Stimulated activated memory B cell treated with anti-CD40 and anti-IgM and Interleukin-4, amounts not matched to agents 10 μg/mL and 1 μg/mL and 100 μg/mL, for 72 hours (primary cell): ENCODE data around the gene NDUFA6.
A peak's percentile ranks its signal among the peaks of the same experiment; 100 is the strongest.
"Not testable (repeated sequence)": the region's sequence is repeated elsewhere in the genome, so short reads cannot be mapped to it uniquely, and the experiment has no call there.

ENCODE experiments used
- ATAC-seq: fragments of 150-1000 bp; cut with Tn5 transposase; 2 replicates; pipeline ENCODE4 v1.10.0; 2021
- H3K27ac Mint-ChIP-seq: one replicate; pipeline ENCODE4 v1.8.0; 2022; ENCODE audit warnings: mild to moderate bottlenecking, mixed read lengths
- H3K27me3 Mint-ChIP-seq: one replicate; pipeline ENCODE4 v1.8.0; 2022; ENCODE audit warnings: mixed read lengths
- H3K36me3 Mint-ChIP-seq: one replicate; pipeline ENCODE4 v1.8.0; 2022; ENCODE audit warnings: mixed read lengths
- H3K4me1 Mint-ChIP-seq: one replicate; pipeline ENCODE4 v1.8.0; 2022; ENCODE audit warnings: mixed read lengths
- H3K4me3 Mint-ChIP-seq: one replicate; pipeline ENCODE4 v1.8.0; 2022; ENCODE audit warnings: mild to moderate bottlenecking, moderate library complexity, mixed read lengths
- H3K9me3 Mint-ChIP-seq: one replicate; pipeline ENCODE4 v1.8.0; 2022; ENCODE audit warnings: mixed read lengths

Gene NDUFA6

DNA sequence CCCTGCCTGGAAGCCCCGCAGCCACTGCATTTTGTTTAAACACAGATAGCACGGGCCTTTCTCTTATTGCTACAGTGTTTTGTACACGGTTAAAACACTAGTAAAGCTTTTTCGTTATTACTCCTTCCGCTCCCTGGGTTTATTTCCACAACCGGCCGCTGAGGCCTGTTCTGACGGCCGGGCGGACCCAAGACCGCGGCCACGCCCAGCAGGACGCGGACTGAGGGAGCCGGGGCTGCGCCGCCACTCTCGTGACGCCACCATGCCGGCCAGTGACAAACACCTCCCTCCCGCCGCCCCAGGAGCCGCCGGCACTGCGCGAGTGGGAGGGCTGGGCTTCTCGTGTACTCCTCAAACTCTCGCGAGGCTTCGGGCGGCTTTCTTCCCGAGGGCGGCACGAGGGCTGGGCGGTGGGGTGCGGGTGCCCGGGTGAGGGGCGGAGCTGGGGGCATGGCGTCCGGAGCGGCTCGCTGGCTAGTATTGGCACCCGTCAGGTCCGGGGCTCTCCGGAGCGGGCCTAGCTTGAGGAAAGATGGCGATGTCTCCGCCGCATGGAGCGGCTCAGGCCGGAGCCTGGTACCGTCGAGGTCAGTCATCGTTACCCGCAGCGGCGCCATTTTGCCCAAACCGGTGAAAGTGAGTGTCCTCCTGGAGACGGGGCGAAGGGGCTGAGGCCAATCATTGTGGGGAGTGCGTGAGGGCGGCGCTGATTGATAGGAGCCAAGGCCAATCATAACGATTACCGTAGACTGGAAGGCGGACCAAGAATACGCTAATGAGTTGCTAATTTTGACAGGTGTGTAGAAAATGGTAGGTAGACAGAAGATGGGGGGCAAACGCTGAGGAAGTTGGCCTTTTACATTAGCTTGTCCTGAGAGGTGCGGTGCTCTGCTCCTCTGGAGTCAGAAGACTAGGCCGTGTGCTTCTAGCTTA, 11.0 kb downstream of the NDUFA6 start, which contains the start of gene SMDT1:
Gene SMDT1, plus strand, starts transcription at position 382 of the 933 bp plus-strand sequence. Its CDS starts 69 bp downstream, at position 451.
- ATAC-seq, result peak; percentile 96
- H3K4me1 Mint-ChIP-seq, result peaks cover 40% of the 10 kb centered on the region

DNA sequence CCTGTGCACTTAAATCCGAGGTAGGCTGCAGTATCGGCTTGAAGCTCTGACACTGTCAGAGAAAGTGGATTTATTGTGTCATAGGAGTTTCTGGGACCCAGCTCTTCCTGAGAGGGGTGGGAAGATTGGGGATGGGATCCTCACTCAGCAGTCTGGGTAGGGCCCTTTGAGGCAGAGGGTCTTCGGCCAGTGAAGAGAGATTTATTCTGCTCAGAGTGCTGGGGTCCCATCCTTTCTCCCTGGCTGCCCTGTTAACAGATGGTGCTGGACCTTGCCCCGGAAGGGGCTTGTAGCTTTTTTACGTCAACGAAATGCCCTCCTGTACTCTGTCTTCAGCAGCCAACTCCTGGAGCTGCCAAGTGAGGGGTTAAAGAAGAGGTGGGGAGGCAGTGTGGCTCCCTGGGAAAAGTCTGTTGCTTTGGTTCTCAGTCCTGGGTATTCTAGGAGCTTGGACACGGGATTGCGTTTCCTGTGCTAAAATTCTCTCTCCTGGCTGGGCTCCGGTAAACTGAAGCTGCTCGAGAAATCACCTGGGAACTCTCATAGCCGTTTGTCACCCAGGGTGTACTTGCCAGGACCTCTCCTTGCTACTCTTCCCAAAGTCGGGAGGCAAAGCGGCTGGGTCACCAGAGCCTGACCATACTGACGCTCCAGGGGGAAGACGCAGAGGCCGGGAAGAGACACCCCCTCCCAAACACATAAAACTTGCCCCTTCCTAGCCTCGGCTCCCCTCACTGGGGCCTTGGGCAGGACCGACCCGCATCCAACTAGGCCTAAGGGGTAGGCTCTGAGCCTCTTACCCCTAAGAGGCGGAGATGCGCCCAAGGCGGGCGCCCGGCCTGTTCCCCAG, 11.9 kb downstream of the NDUFA6 start:
- H3K4me3 Mint-ChIP-seq, result peak overlapping the region; percentile 91
- no peaks in the 10 kb centered on the region for H3K9me3 Mint-ChIP-seq
- peaks cover 15% of the 10 kb centered on the region for H3K36me3 Mint-ChIP-seq
- peaks cover 40% of the 10 kb centered on the region for H3K4me1 Mint-ChIP-seq
- no peaks in the 10 kb centered on the region for H3K27me3 Mint-ChIP-seq
- peak; percentile 18 for ATAC-seq
- peak overlapping the region; percentile 100 for H3K27ac Mint-ChIP-seq

More for the DNA sequence above, 11.0 kb downstream of the NDUFA6 start, which contains the start of gene SMDT1:
- H3K27me3 Mint-ChIP-seq, result no peaks in the 10 kb centered on the region
- H3K27ac Mint-ChIP-seq, result peak within 1 kb of the TSS; percentile 100
- peaks cover 24% of the 10 kb centered on the region for H3K36me3 Mint-ChIP-seq
- peak within 1 kb of the TSS; percentile 91 for H3K4me3 Mint-ChIP-seq
- H3K9me3 Mint-ChIP-seq, result no peaks in the 10 kb centered on the region

DNA sequence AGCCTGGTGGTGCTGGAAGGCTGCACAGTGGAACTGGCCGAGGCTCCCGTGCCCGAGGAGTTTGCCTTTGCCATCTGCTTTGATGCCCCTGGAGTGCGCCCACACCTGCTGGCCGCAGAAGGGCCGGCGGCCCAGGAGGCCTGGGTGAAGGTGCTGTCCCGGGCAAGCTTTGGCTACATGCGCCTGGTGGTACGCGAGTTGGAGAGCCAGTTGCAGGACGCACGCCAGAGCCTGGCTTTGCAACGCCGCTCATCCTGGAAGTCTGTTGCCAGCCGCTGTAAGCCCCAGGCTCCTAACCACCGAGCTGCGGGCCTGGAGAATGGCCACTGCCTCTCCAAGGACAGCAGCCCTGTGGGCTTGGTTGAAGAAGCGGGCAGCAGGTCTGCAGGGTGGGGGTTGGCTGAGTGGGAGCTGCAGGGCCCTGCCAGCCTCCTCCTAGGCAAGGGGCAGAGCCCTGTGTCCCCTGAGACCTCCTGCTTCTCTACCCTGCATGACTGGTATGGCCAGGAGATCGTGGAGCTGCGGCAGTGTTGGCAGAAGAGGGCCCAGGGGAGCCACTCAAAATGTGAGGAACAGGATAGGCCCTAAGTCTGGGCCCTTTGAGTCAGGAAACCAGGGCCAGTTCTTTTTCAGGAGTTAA, 13.0 kb downstream of the NDUFA6 start:
- H3K4me1 Mint-ChIP-seq, result peaks cover 46% of the 10 kb centered on the region
- H3K27ac Mint-ChIP-seq, result peak overlapping the region; percentile 100
- H3K9me3 Mint-ChIP-seq, result no peaks in the 10 kb centered on the region
- H3K4me3 Mint-ChIP-seq, result no peak overlapping the region
- H3K36me3 Mint-ChIP-seq, result peaks cover 11% of the 10 kb centered on the region
- no peak for ATAC-seq
- H3K27me3 Mint-ChIP-seq, result no peaks in the 10 kb centered on the region

DNA sequence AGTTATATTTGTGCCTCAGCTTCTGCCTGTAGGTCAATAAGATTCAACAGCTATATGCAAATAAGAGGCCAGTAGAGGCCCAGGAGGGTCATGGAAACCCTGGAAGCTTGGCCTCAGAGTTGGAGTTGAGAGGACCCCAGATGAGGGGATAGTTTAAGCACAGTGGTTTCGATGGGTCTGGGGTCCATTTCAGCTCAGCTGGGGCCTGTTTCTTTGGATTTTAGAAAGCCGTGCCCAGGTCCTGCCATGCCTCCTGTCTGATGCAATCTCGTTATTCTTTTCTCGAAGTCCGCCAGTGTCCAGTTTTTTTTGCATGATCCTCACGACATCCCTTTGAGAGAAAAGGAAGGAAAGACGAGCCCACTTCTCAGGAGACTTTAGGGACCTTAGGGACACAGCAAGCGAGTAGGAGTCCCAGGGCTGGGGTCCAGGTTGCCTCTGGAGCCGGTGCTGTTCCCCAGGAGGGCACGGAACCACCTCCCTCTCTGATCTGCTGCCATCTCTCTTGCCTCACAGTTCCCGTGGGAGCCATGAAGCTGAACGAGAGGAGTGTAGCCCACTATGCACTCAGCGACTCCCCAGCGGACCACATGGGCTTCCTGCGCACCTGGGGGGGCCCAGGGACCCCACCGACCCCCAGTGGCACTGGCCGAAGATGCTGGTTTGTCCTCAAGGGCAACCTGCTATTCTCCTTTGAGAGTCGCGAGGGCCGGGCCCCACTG, 13.6 kb downstream of the NDUFA6 start:
- Mint-ChIP-seq H3K4me1 (peaks cover 39% of the 10 kb centered on the region), H3K27me3 (no peaks in the 10 kb centered on the region), H3K9me3 (no peaks in the 10 kb centered on the region), H3K4me3 (no peak overlapping the region), H3K27ac (no peak overlapping the region), H3K36me3 (peaks cover 4% of the 10 kb centered on the region)
- ATAC-seq, result no peak

DNA sequence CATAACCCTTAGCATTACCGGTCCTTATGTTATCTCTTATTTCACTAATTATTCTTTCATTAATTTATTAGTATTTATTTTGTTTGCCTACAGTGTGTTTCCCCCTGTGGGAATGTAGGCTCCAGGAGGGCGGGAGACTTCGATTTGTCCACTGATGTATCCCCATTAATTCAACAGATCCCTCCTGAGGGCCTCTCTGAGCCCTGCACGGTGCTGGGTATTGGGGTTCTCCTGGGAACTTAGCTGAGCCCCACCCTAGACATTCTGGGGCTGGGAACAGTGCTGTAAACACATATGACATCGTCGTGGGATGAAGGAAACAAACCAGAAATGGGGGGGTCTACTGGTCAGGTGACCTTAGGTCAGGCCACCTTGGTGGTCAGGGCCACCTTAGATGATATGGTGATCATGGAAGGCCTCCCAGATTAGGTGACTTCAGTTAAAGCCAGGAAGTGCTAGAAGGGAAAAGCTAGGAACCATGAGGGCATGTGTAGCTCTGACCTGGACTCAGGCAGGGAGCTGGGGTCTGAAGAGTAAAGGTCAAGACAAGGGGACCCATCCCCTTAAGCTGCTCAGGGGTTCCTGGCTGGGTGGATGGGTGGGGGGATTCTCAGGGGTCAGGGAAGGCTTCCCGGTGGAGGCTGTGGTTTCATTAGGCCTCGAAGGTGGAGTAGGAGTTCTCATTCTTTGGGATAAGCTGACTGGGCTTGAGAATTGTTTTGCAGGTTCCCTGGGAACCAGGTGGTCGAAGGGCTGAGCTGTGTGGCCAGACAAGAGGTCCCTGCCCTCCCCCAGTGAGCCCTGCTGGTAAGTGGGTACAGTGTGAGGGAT, 15.5 kb downstream of the NDUFA6 start:
- Mint-ChIP-seq H3K36me3 (no peaks in the 10 kb centered on the region), H3K9me3 (no peaks in the 10 kb centered on the region), H3K4me3 (peak overlapping the region; percentile 75), H3K4me1 (peaks cover 41% of the 10 kb centered on the region), H3K27ac (peak overlapping the region; percentile 80), H3K27me3 (no peaks in the 10 kb centered on the region)
- ATAC-seq, result no peak

DNA sequence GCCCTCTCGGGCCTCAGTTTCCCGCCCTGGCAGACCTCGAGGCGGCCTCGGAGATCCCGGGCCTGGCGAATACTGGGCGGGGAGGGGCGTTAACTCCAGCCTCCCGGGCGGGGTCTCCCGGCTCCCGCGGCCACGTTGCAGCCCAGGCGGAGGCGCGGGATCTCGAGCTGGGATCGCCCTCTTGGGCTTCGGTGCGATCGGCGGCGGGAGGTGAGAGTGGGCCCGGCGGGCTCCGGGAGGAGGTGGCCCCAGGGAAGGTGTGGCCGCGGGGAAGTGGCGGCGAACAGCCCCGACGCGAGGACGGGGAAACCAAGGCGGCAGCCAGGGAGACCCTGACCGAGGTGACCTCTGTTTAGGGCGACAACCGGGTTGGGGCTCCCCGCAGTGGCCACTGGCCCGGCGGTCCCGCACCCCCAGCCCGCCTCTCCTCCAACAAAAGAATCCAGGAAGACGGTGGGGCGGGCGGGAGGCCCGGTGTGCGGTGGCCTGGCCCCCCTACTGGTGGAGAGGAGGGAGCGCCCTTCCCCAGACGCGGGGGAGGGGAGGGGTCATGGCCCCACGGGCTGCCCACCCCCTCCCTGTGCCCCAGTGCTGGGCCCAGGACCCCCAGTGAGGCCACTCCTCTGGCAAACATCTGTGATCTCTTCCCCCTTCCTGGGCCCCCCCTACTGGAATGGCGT, 16.3 kb downstream of the NDUFA6 start, which contains the start of gene PHETA2:
Gene PHETA2, plus strand, starts transcription at position 117 of the 680 bp plus-strand sequence. CDS start 3,046 bp downstream, outside the sequence.
- Mint-ChIP-seq H3K4me1 (peaks cover 46% of the 10 kb centered on the region), H3K27ac (peak within 1 kb of the TSS; percentile 80), H3K9me3 (no peaks in the 10 kb centered on the region), H3K4me3 (peak within 1 kb of the TSS; percentile 75), H3K36me3 (no peaks in the 10 kb centered on the region), H3K27me3 (no peaks in the 10 kb centered on the region)
- no peak for ATAC-seq

DNA sequence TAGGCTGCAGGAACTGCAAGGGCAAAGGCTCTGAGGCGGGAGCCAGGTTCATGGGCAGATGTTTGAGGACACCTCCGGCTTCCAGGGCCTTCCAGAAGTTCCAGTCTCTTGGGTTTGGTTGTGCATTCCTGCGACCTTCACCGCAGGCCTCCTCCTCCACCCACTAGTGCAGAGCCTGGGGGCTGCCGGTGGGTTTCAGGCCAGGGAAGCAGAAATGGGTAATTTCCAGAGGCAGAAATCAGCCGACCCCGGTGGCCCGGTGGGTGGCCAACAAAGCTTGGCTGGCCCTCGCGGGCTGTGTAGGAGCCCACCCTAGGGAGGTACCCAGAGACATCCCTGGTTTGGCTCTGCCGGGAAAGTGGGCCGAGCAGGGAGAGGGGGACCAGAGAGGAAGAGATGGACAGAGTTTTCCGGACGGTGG, 16.9 kb downstream of the NDUFA6 start:
- H3K4me3 Mint-ChIP-seq, result peak overlapping the region; percentile 69
- H3K36me3 Mint-ChIP-seq, result no peaks in the 10 kb centered on the region
- H3K9me3 Mint-ChIP-seq, result no peaks in the 10 kb centered on the region
- H3K4me1 Mint-ChIP-seq, result peaks cover 40% of the 10 kb centered on the region
- no peaks in the 10 kb centered on the region for H3K27me3 Mint-ChIP-seq
- H3K27ac Mint-ChIP-seq, result peak overlapping the region; percentile 80
- ATAC-seq, result no peak

DNA sequence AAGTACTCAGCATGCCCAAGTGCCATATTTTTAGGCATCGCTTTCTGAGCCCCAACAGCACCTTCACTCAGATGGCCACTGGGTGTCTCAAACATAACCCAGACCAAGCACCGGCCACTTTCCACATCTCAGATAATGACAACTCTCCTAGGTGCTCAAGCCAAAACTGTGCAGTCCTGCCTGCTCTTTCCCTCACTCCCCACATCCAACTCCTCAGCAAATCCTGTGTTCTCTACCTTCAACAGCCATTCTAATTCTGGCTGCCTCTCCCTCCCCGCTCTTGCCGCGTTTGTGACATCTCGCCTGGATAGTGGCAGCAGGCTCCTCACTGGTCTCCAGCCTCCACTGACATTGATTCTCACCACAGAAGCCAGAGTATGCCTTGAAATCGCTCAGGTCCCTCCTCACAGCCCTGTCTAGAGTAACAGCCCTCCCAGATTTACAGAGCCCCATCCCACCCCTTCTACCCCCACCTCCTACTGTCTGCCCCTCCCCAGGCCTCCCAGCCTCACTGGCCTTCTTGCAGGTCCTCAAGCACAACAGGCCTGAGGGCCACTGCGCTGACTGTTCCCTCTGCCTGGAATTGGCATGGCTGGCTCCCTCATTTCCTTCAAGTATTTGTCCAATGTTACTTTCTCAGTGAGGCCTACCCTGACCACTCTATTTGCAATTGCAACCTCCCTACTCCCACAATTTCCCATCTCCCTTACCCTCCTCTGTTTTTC, 17.8 kb downstream of the NDUFA6 start:
- Mint-ChIP-seq H3K27ac (peak overlapping the region; percentile 80), H3K4me1 (peaks cover 36% of the 10 kb centered on the region)

DNA sequence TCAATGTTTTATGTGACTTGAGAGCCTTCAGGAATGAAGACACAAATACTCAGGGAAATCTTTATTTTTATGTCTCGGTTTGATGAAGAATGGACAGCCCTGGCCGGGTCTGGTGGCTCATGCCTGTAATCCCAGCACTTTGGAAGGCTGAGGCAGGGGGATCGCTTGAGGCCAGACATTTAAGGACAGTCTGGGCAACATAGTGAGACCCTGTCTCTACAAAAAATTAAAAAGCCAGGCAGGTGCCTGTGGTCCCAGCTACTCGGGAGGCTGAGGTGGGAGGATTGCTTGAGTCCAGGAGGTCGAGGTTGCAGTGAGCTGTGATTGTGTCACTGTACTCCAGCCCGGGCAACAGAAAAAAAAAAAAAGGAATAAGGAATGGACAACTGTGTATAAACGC, 19.1 kb downstream of the NDUFA6 start:
- Mint-ChIP-seq H3K27ac (peak overlapping the region; percentile 88), H3K4me1 (peaks cover 36% of the 10 kb centered on the region), H3K4me3 (peak overlapping the region; percentile 86)
- not testable (repeated sequence) for H3K27me3 Mint-ChIP-seq, ATAC-seq, H3K9me3 Mint-ChIP-seq, H3K36me3 Mint-ChIP-seq

More for the DNA sequence above, 17.8 kb downstream of the NDUFA6 start:
- H3K36me3 Mint-ChIP-seq, result no peaks in the 10 kb centered on the region
- no peak for ATAC-seq
- no peaks in the 10 kb centered on the region for H3K9me3 Mint-ChIP-seq
- no peaks in the 10 kb centered on the region for H3K27me3 Mint-ChIP-seq
- H3K4me3 Mint-ChIP-seq, result peak overlapping the region; percentile 69

DNA sequence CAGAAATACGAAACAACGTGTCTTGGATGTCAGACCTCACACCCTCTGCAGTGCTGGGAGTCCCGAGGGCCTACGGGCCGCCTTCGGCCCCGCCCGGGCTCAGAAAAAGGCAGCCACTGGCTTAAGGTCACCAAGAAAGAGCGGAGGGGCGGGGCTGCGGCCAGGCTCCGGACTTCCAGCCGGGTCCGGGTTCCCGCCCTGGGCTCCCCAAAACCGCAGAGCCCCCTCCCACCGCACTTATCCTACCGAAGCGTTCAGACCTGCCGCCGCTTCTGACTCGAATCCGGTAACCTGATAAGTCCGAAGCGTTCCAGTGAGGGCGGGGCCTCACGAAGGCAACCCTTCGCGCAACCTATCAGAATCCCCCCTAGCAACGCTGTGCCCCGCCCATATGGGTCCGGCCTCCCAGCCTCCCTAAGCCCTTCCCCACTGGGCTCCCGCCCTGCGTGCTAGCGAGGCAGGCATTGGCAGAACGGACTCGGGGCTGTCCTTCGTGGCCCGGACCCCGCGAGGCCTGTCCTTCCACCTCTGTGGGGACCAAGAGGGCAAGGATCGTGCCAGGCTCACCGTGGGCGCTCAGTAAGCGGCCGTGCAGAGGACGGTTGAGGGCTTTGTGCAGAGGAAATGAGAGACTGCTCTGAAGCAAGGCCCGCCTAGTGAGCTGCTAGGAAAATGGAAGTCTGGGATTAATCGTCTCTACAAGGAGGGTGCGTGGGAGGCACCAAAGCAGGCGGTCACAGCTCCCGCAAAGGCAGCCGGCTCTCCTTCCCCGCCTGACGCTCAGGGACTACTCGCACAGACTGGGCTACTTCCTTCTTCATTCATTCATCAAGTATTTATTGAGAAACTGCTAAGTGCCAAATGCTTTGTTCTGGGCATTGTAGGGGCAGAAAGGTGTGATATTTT, 19.8 kb downstream of the NDUFA6 start, which contains the start of gene NAGA:
Gene NAGA, minus strand, starts transcription at position 296 of the 906 bp plus-strand sequence. CDS start 515 bp downstream, outside the sequence.
- H3K9me3 Mint-ChIP-seq, result no peaks in the 10 kb centered on the region
- H3K4me3 Mint-ChIP-seq, result peak within 1 kb of the TSS; percentile 86
- peaks cover 17% of the 10 kb centered on the region for H3K36me3 Mint-ChIP-seq
- H3K4me1 Mint-ChIP-seq, result peaks cover 36% of the 10 kb centered on the region
- H3K27ac Mint-ChIP-seq, result peak within 1 kb of the TSS; percentile 88
- peak; percentile 98 for ATAC-seq
- no peaks in the 10 kb centered on the region for H3K27me3 Mint-ChIP-seq

DNA sequence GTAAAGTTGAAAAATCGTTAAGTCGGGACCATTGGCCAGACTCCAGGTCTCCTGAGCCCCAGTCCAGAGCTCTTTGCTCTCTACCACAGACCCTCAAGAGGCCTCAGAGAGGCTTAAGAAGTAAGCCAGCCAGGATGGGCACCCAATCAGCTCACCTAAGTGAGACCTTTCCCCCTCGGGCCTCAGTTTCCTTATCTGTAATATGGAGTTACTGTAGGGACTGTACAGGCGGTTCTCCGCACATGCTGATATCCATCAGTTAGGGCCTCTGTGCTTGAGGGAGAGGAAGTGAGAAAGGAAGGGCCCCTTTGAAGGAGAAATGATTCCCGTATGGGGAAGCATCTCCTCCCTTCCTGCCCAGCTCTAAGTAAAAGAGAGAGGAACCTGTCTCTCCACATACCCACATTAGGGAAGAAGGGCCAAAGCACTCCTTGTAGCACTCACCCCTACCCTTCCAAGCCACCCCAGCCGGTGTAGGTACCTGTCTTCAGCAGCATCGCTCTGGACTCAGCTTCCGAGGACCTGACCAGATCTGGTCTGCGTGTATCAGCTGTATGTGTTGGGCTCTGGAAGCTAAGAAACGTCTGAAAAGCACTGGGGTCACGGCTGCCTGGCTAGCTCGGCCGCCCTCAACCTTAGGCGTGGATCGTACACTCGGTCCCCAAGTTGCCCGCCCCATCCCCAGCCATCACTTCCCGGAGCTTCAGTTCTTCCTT, 20.6 kb downstream of the NDUFA6 start:
- H3K9me3 Mint-ChIP-seq, result no peaks in the 10 kb centered on the region
- H3K4me1 Mint-ChIP-seq, result peaks cover 40% of the 10 kb centered on the region
- peak overlapping the region; percentile 86 for H3K4me3 Mint-ChIP-seq
- peak; percentile 21 for ATAC-seq
- no peaks in the 10 kb centered on the region for H3K27me3 Mint-ChIP-seq
- peaks cover 25% of the 10 kb centered on the region for H3K36me3 Mint-ChIP-seq
- H3K27ac Mint-ChIP-seq, result peak overlapping the region; percentile 88
